Erythroblast (primary cell): Measurements from ENCODE around the gene JMJD4.

ENCODE experiments used
- GATA1 ChIP-seq: IDR thresholded peaks from 2 replicates; pipeline ENCODE4 v1.6.1; 2011; ENCODE audit warnings: low read depth, mild to moderate bottlenecking, control low read depth, low read length, moderate library complexity
- POLR2A ChIP-seq: IDR thresholded peaks from 2 replicates; pipeline ENCODE4 v1.6.1; 2011; ENCODE audit warnings: mild to moderate bottlenecking, low read length

GRCh38 chr1:227685807-227686206 is 49.3 kb downstream of the JMJD4 start:
- TF ChIP-seq POLR2A (no peak), GATA1 (no peak)
